Left hindlimb (tissue), 1 donor: Measurements from ENCODE around the gene HAGHL.

Source experiments
- DNase-seq: peaks from one replicate; pipeline ENCODE4 v3.0.0-alpha.2; 2018

Gene HAGHL

DNA sequence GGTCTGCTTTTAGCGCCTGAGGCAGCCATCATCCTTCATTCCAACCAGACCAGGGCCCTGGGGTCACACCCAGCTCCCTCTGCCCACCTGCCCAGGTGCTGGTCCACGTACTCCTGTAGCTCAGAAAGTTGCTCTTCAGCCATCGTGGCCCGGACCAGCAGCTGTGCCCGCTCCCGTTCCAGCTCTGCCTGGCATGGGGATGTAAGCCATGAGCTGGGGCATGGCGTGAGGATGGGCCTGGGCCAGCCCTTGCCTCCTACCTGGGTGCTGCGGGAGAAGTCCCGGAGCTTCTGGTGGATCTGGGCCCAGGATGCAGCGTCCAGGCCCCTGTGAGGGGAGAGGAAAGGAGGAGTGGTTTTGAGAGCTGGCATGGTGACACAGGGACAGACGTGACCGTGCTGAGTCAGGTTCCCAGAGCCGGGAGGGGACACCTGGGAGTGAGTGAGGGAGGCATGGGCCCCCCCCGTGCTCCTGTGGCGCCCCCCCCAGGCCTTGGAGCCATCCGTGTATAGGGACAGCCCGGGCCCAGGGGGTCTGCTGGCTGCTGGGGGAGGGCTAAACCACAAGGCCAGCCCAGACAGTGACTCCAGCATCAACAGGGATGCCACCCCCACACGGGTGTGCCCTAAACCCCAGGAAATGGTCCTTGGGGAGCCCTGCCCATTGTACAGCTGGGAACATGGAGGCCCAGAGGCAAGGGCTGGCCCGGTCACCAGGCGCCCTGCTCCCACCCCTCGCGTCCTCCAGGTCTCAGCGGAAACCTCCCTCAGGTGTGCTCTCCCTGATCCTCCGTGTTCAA, 3.9 kb upstream of the HAGHL start:
- DNase-seq: peak; percentile 35

DNA sequence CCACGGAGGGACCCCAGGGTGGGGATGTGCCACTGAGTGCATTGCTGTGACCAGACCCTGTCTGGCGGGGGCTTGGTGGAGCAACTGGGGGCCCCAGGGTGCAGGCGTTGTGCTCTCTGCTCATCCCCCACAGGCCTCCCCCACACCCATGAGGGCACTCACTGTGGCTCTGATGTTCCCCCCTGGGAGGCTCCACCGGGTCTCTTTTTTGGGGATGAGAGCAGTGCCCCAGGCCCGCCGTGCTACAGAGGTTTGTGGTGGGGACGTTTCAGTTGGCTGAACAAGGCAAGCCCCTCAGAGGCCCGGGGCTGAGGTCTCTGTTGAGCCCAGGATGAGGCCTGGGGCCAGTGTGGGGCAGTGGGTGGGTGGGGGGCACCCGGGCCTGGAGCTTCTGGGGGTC, 3.2 kb upstream of the HAGHL start:
- no peak for DNase-seq

DNA sequence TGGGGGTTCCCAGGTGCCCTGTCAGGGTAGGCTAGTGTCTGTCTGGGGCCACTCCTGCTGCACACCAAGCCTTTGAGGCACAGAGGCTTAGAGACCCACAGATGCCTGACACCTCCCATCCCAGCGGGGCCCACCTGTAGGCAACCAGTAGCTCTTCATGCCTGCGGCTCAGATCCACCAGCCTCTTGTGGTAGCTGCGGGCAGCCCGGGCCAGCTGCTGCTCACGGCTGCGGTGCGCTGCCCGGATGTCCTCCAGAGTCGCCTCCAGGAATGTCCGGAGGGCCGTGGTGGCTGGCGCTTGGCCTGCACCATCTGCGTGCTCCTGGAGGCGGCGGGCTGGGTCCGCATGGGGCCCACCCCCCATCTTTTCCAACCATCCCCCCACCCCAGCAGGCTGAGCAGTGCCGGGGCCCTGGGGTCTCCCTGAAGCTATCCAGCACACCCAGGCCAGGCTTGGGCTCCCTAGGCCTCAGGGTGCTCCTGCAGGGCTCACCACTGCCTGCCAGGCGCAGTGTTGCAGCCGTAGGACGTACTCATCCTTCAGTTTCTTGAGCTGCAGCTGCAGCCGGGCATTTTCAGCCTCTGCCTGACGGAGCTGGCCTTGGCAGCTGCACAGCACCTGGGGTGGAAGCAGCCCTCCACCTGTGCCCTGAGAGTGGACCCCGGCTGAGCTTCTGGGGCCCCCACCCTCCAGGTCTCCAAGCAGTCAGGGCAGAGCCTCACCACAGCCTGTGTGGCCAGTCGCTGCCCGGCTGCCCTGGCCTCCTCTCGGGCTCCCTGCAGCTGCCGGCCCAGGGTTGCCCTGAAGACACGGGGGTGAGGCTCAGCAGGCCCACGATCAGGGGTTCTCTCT, 2.5 kb upstream of the HAGHL start:
- no peak for DNase-seq

DNA sequence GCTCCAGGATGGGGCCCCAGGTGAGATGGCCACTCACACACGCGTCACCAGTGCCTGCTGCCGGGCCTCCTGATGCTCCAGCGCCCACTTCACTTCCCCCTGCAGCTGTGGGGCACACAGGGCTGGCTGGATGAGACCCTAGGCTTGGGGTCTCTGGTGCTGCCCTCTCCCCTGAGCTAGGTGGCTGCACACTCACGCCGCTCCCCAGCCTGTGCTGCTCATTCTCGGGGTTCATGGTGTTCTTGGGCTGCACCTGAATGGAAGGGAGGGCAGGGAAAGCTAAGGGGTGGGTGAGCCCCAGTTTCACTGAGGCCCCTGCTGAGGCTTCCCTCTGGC, 1.9 kb upstream of the HAGHL start:
- no peak for DNase-seq

DNA sequence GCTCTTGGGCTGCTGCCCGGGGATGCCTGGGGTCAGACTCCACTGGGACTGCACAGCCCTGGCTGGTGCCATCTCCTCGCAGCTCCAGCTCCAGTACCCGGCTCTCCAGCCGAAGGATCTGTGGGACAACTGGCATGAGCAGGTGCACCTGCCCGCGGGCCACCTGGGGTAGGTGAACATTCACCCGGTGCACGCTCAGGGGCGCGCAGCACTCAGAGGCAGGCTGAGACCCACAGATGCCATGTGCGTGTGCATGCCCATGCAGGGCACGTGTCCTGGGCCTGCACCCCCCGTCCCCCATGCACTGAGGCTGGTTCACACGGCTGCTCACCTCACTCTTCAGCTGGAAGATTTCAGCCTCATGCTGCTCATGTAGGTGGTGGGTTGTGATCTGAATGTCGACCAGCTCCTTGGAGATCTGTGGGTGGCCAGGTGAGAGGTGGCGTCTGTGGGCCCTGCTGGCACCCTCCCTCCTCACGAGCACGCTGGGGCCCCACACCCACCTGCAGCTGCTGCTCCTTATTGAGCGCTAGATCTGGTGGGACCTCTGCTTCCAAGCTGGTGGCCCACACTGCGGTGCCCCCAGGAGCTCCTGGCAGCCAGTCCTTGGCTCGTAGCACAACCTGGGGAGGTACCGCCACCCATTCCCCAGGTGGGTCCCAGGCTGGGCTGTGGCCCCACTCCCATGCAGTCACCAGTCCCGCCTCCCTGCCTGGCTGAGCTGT, 1.3 kb upstream of the HAGHL start:
- DNase-seq: peak; percentile 36

DNA sequence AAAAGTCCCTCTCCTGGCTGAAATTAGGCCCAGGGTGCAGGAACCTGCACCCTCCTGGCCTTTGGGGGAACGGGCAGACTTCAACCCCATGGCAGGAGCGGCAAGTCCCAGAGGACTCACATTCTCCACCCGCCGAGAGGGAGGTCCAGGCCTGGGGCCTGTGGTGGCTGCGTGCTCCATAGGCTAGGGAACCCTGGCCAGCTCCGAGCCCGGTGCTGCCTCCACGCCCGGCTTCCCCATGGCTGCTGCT, 793 bp upstream of the HAGHL start:
- no peak for DNase-seq

DNA sequence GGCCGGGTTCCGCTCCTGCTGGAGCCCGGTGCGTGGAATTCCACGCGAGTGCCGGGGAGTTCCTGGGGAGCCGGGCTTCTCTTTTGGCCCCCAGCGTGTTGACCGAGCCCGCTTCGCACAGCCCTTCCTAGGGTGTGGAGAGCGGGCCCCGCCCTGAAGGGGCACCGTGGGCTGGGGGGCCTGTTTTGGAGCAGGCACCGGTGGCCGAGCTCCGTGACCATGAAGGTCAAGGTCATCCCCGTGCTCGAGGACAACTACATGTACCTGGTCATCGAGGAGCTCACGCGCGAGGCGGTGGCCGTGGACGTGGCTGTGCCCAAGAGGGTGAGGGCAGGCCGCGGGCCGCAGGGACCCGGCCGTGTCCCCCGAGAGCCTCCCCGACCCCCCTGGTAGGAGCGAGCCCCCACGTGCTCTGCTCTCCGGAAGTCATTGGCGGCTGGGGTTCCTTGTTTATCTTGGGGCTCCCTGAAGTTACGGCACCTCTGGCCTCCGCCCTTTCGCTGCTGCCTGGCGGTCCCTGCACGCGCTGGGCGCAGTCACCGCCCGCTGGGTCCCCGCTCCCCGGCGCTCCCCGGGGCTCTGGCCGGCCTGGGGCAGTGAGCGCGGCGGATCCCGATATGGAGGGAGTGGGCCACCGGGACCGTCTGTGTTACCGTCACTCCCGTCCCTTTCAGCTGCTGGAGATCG, 528 bp downstream of the HAGHL start:
- peak; percentile 43 for DNase-seq

DNA sequence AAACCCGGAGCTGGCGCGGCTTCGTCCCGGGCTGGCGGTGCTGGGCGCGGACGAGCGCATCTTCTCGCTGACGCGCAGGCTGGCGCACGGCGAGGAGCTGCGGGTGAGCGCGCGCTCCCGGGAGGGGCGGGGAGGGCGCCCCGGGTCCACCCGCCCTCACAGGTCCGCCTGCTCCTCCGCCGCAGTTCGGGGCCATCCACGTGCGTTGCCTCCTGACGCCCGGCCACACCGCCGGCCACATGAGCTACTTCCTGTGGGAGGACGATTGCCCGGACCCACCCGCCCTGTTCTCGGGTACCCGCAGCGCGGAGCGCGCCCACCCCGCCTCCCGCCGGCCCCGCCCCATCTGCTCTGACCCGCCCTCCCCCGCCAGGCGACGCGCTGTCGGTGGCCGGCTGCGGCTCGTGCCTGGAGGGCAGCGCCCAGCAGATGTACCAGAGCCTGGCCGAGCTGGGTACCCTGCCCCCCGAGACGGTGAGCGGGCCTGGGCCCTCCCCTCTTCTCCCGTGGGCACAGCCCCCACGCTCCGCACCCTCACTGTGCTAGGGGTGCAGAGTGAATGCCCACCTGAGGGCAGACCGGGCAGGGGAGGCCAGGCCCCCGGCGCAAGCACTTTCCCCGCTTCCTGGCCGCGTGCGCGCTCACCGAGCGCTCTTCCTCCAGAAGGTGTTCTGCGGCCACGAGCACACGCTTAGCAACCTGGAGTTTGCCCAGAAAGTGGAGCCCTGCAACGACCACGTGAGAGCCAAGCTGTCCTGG, 1.4 kb downstream of the HAGHL start:
- DNase-seq: peak; percentile 75

DNA sequence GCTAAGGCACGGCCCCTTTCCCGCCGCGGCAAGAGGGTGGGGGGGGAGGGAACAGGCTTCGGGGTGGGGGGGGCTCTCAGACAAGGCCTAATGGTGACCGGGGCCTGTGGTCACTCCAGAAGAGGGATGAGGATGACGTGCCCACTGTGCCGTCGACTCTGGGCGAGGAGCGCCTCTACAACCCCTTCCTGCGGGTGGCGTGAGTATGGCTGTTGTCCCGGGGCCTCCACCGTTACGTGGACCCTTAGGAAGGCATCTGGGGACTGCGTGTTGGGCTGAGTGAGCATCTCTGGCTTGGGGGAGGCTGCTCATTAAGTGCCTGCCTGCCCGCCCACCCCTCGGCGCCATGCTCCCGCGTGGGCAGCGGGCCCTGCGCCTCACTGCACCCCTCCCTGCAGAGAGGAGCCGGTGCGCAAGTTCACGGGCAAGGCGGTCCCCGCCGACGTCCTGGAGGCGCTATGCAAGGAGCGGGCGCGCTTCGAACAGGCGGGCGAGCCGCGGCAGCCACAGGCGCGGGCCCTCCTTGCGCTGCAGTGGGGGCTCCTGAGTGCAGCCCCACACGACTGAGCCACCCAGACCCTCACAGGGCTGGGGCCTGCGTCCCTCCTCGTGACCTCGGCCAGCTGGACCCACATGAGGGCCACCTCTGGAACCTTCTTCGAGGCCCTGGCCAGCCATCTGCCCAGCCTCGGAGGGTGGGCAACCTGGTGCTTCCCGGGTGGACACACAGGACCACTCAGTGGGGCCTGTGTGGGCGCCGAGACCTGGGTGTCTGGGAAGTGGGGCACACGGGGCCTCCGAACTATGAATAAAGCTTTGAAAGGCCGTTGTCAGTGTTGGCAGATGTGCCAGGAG, 2.2 kb downstream of the HAGHL start:
- DNase-seq: peak; percentile 33

DNA sequence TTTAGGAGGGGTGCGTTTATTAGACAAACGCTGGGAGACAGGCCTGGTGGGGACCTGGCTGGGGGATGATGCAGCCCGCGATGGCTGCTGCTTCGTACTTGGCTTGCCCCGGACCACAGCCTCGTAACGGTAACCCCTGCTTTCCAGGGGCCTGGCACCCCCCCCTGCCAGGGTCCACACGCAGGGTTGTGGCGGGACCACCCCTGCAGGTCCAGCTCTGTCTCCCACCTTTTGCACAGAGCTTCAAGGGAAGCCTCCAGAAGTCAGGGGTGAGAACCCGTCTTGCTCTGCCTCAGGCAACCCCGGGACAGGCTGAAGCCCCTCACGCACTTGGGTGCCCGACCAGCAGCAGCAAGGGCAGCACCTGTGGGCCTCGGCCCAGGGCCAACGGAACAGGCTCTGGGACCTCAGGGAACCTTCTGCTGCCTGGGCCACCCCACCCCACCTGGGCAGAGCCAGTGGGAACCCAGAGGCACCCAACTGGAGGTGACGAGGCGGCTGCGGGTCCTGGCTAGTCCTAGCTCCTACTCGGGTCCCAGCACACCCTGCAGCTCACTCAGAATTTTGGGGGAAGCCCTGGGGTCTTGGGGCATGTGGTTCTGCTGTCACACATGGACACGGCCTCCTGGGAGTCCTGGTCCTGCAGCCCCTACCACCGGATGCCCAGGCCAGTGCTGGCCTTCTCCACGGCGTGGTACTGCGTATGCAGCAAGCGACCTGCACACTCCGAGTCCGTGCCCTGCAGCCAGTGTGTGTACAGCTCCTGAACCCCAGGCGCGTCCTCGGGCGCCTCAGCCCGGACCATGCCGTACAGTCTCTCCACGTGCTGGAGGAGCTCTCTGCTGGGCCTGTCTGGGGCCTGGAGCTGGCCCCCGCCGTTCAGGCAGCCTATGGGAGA, 3.1 kb downstream of the HAGHL start:
- peak; percentile 27 for DNase-seq

DNA sequence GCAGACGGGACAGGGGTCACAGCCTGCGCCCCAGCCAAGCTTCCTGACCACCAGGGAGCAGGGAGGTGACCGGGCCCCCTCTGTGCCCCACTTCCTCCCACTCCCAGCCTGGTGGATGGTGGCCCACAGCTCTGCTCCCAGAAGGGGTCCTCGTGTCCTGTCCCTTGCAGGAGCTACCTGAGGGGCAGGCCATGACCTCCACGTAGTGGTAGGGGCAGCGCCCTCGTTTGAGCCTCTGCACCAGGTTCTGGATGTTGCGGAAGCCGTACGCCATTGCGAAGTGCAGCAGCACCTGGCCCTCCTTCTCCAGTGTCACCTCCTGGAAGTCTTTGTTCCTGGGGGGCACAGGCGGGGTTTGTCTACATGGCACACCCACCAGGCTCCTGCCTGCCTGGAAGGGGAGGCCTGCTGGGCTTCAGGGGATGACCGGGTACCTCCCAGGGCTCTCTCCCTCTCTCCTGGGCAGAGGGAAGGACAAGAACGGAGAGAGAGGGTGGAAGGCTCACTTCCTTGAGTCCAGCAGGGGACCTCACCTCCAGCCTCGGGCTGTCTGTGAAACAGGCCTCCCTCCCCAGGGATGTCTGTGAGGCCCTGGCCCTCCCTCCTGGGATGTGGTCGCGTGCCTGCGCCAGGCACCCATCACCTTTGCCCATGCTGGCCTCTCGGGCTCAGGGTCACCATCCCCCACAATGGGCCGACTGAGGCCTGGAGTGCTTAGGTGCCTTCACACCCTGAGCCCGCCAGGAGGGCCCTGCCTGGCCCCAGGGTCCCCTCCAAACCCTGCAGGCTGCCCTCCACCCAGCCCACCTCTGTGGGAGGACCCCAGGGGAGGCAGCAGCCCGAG, 4.0 kb downstream of the HAGHL start:
- DNase-seq: peak; percentile 21

DNA sequence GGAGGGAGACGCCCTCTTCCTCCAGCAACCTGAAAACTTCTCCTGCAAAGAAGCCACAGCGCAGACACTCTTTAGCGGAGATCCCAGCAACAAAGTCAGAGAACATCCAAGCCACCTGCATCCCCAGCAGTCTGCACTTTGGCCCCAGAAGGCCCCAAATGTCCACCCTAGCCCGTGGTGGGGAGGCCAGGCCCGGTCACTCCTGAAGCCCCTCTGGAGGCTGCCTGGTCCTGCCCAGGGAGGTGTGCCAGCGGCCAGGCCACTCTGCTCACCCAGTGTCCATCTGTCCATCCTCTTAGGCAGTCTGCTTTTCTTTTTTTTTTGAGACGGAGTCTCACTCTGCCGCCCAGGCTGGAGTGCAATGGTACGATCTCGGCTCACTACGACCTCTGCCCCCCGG, 5.4 kb downstream of the HAGHL start:
- DNase-seq: peak; percentile 24

DNA sequence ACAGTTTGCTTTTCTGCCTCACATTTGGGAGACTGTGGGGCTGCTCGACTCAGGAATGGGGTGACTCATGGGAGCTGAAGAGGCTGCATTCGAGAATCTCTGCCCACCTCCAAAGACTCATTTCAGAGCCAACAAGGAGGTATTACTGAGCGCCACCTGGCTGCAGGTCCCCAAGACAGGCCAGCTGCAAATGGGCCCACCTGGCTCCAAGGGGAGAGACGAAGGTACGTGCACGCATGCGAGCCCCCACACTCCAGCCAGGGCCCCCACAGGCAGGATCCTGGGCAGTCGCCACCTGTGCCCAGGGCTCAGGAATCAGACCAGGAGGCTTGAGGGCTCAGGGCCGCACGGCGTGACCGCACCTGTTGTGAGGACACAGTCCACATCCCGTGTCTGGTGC, 6.0 kb downstream of the HAGHL start:
- DNase-seq: no peak

DNA sequence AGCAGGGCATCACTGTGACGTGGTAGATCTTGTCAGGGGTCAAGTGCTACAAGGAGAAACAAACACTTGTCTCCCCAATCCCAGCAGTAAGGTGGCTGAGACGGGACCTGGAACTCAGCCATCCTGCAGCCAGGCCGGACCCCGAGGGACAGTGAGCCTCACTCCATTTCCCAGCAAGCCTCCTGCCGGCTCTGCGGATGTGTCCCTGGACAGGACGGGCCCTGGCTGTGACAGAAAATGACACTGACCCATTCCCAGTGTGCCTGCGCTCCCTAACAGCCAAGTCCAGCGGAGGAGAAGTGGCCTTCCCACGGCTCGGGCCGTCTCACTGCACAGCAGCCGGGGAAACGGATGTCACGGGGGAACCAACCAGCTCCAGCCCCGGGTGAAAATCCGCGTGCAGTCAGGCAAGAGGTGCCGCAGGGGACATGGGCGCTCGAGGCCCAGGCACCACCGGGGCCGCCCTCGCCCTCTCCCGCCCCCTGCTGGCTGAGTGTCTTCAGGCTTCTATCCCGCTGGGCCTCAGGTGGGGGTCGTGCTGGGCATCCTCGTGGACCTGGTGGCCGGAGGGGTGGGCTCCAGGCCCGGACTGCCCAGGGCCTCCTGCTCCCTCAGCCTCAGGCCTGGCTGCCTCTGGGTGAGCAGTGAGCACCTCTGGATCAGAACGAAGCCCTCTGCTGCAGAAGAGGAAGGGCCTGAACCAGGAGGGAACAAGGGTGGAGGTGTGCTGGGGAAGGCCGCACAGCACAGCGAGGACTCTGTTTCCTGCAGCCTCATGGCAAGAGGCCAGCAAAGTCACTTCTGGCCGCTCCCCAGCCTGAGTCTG, 6.7 kb downstream of the HAGHL start:
- DNase-seq: no peak

DNA sequence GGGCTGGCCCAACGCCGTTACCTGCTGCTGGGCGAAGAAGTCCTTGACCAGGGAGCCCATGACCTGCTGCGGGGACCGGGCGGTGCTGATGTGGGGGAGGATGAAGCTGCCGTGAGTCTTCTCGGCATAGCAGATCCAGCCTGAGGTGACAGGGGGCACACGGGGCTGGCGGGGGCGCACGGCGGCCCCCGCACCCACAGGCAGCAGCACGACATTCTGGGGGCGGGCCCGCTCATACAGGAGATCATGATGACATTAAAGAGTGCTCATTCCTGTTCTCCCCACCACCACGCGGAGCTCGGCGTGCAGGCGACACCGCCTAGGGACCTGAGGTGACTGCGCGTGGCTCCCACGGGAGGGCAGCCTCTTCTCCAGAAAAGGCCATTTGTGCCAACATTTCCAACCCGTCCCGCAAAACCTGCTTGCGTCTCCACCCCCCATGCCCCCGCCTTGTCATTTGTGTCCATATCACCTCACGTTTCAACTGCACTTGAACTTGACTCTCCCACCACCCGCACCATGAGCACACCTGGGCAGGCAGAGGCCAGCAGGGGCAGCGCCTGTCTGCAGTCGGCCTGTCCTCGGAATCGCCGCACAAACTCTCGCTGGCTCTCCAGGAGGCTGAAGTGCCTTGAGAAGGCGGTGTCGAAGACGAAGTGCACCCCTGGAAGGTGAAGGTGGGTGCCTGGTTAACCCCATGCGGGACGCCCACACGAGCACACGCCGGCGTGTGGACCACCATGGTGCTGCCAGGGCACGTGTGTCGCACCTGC, 7.5 kb downstream of the HAGHL start:
- no peak for DNase-seq

DNA sequence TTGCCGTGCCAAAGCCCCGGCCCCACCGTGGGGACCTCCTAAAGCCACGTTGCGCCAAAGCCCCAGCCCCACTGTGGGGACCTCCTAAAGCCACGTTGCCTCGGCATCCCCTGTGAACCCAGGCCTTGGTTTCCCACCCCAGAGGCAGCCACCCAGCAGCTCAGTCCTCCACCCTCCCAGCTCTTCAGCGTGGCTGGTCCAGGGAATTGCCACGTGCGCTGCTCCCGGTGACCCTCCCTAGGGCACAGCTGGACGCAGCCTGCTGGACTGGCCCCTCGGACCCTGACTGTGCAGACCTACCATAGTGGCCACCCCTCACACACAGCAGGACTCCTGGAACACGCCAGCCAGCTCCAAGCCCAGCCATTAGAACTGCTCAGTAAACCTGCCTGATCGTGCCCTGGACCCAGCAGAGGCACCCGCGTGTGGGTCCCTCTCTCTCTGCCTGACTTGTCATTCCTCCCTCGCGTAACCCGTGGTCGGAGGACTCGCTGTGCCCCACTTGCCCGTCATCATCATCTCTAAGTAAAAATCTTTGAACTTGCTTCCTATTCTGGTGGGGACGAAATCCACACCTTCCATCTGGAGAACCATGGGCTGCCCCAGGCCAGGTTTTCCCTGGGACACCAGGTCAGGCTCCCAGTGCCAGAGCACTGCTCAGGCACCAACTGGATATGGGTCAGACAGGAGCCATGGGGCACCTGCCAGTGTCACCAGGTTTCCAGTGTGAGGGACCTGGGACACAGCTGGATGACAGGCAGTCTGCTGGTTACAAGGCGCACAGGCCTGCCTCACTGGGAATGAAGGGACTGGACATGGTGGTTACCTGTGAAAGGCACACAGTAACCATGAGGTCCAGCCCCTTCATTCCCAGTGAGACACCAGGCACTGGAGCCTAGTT, 8.3 kb downstream of the HAGHL start:
- DNase-seq: no peak

DNA sequence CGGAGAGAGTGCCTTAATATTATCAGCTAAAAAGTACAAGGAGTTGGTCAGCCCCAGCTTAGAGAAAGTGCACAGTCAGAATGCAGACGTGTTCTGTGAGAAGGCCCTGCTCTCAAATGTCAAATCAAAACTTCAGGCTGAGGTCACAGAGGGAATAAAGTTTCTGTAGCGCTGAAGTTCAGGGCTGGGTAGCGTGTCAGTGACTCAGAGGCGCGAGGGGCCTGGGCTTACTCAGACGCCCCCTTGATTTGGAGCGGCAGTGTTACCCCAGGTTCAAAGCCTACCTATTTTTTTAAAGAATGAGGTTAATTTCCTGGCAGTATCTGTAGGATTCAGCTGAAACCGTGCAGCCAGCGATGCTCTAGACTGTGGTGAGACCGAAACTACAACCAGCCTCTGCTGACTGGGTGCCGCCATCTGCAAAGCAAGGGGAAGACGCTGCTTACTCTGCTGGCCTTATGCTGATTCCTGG, 9.1 kb downstream of the HAGHL start:
- peak; percentile 8 for DNase-seq
